Endothelial cell of umbilical vein (primary cell): Measurements from ENCODE around the gene LMTK3. TPM values are rescaled to one million over a fixed set of nuclear protein-coding genes. Genes with fewer than 3 reads are reported as not detected.

Experiments
- BruUV-seq: library from RNA; stranded (reverse); fragments of 400-500 nt; replicated peaks from 2 replicates; lab custom pipeline; 2021; lab: Mats Ljungman, UMichigan
- CTCF ChIA-PET: fragments of 300-600, 350-600 bp; sonication (Branson Sonifier 250); formaldehyde crosslinking; loops from one replicate; lab custom pipeline; 2021; ENCODE audit warnings: antibody characterized with exemption, inconsistent platforms; lab: Charles Lee
- POLR2A ChIA-PET: fragments of 300-600, 350-600 bp; sonication (Branson Sonifier 250); formaldehyde crosslinking; loops from one replicate; lab custom pipeline; 2021; ENCODE audit warnings: antibody characterized with exemption, inconsistent platforms; lab: Charles Lee
- DNase-seq: peaks from one replicate; pipeline ENCODE4 v3.0.0-alpha.2; 2011; ENCODE audit warnings: low read depth, low spot score
- FAIRE-seq: peaks from 2 replicates; lab custom pipeline; 2011; peaks lifted over from hg19 to GRCh38; lab: Jason Lieb, UNC
- H2AFZ ChIP-seq: 2 replicates; pipeline ENCODE4 v1.6.0; 2012; ENCODE audit warnings: low read depth, low read length, control low read depth, inconsistent platforms
- H3K27ac ChIP-seq: 2 replicates; pipeline ENCODE4 v1.5.1; 2011; ENCODE audit warnings: low read depth, mild to moderate bottlenecking, control low read depth, low read length, moderate library complexity; ENCODE audit not compliant: insufficient read depth
- H3K27me3 ChIP-seq, 2 experiments: 2 replicates each; pipeline versions ENCODE4 v1.6.0 to v1.6.1; 2011; ENCODE audit warnings: low read length in 2 of 2, mixed read lengths in 1 of 2; ENCODE audit not compliant: control insufficient read depth in 2 of 2, insufficient read depth in 2 of 2
- H3K36me3 ChIP-seq, 2 experiments: 2 replicates in 1 of 2; 3 replicates in 1 of 2; pipeline ENCODE4 v1.5.1; 2011; ENCODE audit warnings: low read length in 2 of 2, mild to moderate bottlenecking in 1 of 2, moderate library complexity in 1 of 2; ENCODE audit not compliant: control insufficient read depth in 2 of 2, insufficient read depth in 2 of 2; ENCODE audit errors: extremely low read depth in 1 of 2
- H3K4me1 ChIP-seq: 3 replicates; pipeline ENCODE4 v1.5.1; 2011; ENCODE audit warnings: mild to moderate bottlenecking, low read length; ENCODE audit not compliant: control insufficient read depth, insufficient read depth; ENCODE audit errors: extremely low read depth
- H3K4me2 ChIP-seq: 2 replicates; pipeline ENCODE4 v1.6.1; 2011; ENCODE audit warnings: low read length, control low read depth, mixed read lengths; ENCODE audit not compliant: insufficient read depth
- H3K4me3 ChIP-seq, 3 experiments: fragments of 200-600 bp in 1 of 3; sonication (generic), shearing (Covaris generic) in 1 of 3; replicated peaks in 1 of 3; 2 replicates each; pipeline ENCODE4 v1.5.1; 2011 to 2016; ENCODE audit warnings: control low read depth in 3 of 3, low read length in 3 of 3, mild to moderate bottlenecking in 2 of 3, inconsistent platforms in 1 of 3, low read depth in 1 of 3, moderate library complexity in 1 of 3; ENCODE audit not compliant: insufficient read depth in 1 of 3
- H3K79me2 ChIP-seq: 2 replicates; pipeline ENCODE4 v1.6.0; 2012; ENCODE audit warnings: low read length, inconsistent platforms; ENCODE audit not compliant: control insufficient read depth, insufficient read depth
- H3K9ac ChIP-seq: replicated peaks from 2 replicates; pipeline ENCODE3; 2011; ENCODE audit warnings: low read length, control low read depth; ENCODE audit not compliant: insufficient read depth; ENCODE audit errors: extremely low read depth
- H3K9me1 ChIP-seq: replicated peaks from 3 replicates; pipeline ENCODE4 v1.6.0; 2011; ENCODE audit warnings: mild to moderate bottlenecking, low read length; ENCODE audit not compliant: control insufficient read depth, insufficient read depth; ENCODE audit errors: extremely low read depth
- H3K9me3 ChIP-seq: replicated peaks from 2 replicates; pipeline ENCODE4 v1.5.1; 2012; ENCODE audit warnings: low read length, inconsistent platforms; ENCODE audit not compliant: control insufficient read depth, insufficient read depth
- H4K20me1 ChIP-seq: replicated peaks from 2 replicates; pipeline ENCODE3; 2011; ENCODE audit warnings: mild to moderate bottlenecking, low read length; ENCODE audit not compliant: control insufficient read depth, insufficient read depth; ENCODE audit errors: extremely low read depth
- EZH2 ChIP-seq: IDR thresholded peaks from 2 replicates; pipeline ENCODE4 v1.6.1; 2012; ENCODE audit warnings: borderline replicate concordance, low read depth, mild to moderate bottlenecking, moderate library complexity, low read length, inconsistent platforms; ENCODE audit not compliant: severe bottlenecking
- GATA2 ChIP-seq: IDR thresholded peaks from 2 replicates; pipeline ENCODE4 v1.7.0; 2011; ENCODE audit warnings: low read depth, mild to moderate bottlenecking, moderate library complexity, mixed read lengths, low read length; ENCODE audit not compliant: insufficient read length, insufficient read depth
- JUN ChIP-seq: IDR thresholded peaks from 2 replicates; pipeline ENCODE4 v1.6.1; 2011; ENCODE audit warnings: borderline replicate concordance, low read depth; ENCODE audit not compliant: insufficient read length, insufficient read depth
- MAX ChIP-seq: IDR thresholded peaks from 2 replicates; pipeline ENCODE4 v1.6.1; 2011; ENCODE audit not compliant: insufficient read depth, insufficient read length
- MYC ChIP-seq: IDR thresholded peaks from one replicate; pipeline ENCODE4 v1.6.1; 2011; ENCODE audit warnings: mild to moderate bottlenecking, low read depth, low read length
- dilution Hi-C: fragments of 300-500 bp; cut with MboI; formaldehyde crosslinking; loops from one replicate; pipeline ENCODE4 v1.15.0; 2019; ENCODE audit warnings: low sequenced_read_pairs; ENCODE audit not compliant: extremely low pct_ligation_motif_present
- intact Hi-C: fragments of 100-400 bp; cut with micrococcal nuclease; formaldehyde crosslinking; loops from one replicate; pipeline ENCODE4 v1.10.0; 2022
- polyA plus RNA-seq, 4 experiments: library from polyadenylated mRNA; depleted of rRNA in 3 of 4; stranded (reverse) in 3 of 4; unstranded in 1 of 4; fragments of >200 nt; gene quantifications; 2 replicates each; pipeline versions ENCODE4 v1.2.1 to v1.2.3, GENCODE V29; 2011 to 2012; ENCODE audit warnings: missing spikeins in 1 of 4
- total RNA-seq: library from RNA; stranded (reverse); gene quantifications from 2 replicates; pipeline ENCODE4 v1.2.3, GENCODE V29; 2021
- TF ChIP-seq, protein P1 (sequence below), 2 donors: IDR thresholded peaks; 1 replicate in 1 of 2; 2 replicates in 1 of 2; pipeline ENCODE4 v1.5.1; 2011; ENCODE audit warnings: low read length in 2 of 2, mild to moderate bottlenecking in 2 of 2, moderate library complexity in 2 of 2, control low read depth in 1 of 2, inconsistent platforms in 1 of 2, low read depth in 1 of 2; ENCODE audit not compliant: insufficient read depth in 1 of 2; ENCODE audit errors: extremely low read depth in 1 of 2

LMTK3 gene
- total and polyA plus RNA-seq, 2 donors (not counting 3 experiments of a cell fraction or from before 2014, with no cell fraction given) = 0.11 to 0.14 TPM

GRCh38 chr19:48443256-48443655 is 68.4 kb downstream of the LMTK3 start:
- intact Hi-C loops (no loop called here), dilution Hi-C loops (no loop called here)
- Histone ChIP-seq H3K79me2 (peaks cover 9% of the 10 kb centered on the region), H3K9ac (no peak overlapping the region), H3K4me3 (peak overlapping the region in 1 of 3 experiments; percentile 25), H3K9me1 (no peaks in the 10 kb centered on the region), H3K27ac (no peak overlapping the region), H2AFZ (no peak overlapping the region), H3K36me3 (peaks cover 0 to 2% of the 10 kb centered on the region in 2 experiments), H3K9me3 (no peaks in the 10 kb centered on the region), H4K20me1 (no peaks in the 10 kb centered on the region), H3K4me1 (peaks cover 17% of the 10 kb centered on the region), H3K4me2 (no peak overlapping the region), H3K27me3 (peaks cover 7 to 19% of the 10 kb centered on the region in 2 experiments)
- BruUV-seq = no TSS peak
- TF ChIP-seq EZH2 (peak; percentile 97), GATA2 (no peak), JUN (no peak), MAX (no peak), MYC (no peak)
- TF ChIP-seq, protein P1, sequence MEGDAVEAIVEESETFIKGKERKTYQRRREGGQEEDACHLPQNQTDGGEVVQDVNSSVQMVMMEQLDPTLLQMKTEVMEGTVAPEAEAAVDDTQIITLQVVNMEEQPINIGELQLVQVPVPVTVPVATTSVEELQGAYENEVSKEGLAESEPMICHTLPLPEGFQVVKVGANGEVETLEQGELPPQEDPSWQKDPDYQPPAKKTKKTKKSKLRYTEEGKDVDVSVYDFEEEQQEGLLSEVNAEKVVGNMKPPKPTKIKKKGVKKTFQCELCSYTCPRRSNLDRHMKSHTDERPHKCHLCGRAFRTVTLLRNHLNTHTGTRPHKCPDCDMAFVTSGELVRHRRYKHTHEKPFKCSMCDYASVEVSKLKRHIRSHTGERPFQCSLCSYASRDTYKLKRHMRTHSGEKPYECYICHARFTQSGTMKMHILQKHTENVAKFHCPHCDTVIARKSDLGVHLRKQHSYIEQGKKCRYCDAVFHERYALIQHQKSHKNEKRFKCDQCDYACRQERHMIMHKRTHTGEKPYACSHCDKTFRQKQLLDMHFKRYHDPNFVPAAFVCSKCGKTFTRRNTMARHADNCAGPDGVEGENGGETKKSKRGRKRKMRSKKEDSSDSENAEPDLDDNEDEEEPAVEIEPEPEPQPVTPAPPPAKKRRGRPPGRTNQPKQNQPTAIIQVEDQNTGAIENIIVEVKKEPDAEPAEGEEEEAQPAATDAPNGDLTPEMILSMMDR (IDR thresholded peaks at IDR 0.05; ENCODE audit: extremely low read depth in 1 of 2, insufficient read depth in 1 of 2, low read depth in 1 of 2, low read length in 2 of 2) = no peak
- FAIRE-seq (no peak), DNase-seq (no peak)
- ChIA-PET CTCF (interaction anchor here (0.6 to 1.5 kb wide), 3 partner anchors 52 to 1147 kb away, joined by 3 to 5 read pairs (median 3); partner anchors contain the start of gene KDELR1), POLR2A (no interaction called here)
